GM18868 (cell line): ENCODE results near the gene CUTA.
"Not testable (repeated sequence)": the region's sequence is repeated elsewhere in the genome, so short reads cannot be mapped to it uniquely, and the experiment has no call there.

Experiments used
- ATAC-seq: cut with Tn5 transposase; IDR thresholded peaks from one replicate; pipeline ENCODE4 v1.9.1; 2021; ENCODE audit warnings: mild to moderate bottlenecking, moderate library complexity; ENCODE audit not compliant: unreplicated experiment

The CUTA gene

DNA sequence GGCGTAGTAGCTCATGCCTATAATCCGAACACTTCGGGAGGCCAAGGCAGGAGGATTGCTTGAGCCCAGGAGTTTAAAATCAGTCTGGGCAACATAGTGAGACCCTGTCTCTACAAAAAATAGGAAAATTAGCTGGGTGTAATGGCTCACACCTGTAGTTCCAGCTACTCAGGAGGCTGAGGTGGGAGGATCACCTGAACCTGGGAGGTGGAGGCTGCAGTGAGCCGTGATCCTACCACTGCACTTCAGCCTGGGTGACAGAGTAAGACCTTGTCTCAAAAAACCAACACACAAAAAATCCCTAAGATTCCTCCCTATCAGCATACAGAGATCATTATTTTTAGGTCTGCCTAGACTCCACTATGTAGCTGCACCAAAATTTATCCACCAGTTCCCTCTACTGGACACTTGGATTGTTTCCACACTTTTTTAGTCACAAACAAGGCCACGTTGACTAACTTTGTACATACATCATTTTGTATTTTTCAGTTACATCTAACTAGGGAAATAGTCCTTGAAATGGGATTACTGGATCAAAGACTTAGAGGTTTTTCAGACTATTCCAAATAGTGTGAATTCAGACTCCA, 10.7 kb downstream of the CUTA start:
- no peak for ATAC-seq

DNA sequence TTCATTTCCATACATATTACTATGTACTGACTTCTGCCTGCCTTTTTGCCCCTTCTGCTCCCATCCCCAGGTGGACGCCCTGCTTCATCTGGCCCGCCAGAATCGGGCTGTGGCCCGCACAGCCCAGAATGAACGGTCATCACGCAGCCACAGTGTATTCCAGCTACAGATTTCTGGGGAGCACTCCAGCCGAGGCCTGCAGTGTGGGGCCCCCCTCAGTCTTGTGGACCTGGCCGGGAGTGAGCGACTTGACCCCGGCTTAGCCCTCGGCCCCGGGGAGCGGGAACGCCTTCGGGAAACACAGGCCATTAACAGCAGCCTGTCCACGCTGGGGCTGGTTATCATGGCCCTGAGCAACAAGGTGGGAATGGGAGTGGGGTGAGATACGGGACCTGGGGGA, 11.8 kb downstream of the CUTA start:
- no peak for ATAC-seq

DNA sequence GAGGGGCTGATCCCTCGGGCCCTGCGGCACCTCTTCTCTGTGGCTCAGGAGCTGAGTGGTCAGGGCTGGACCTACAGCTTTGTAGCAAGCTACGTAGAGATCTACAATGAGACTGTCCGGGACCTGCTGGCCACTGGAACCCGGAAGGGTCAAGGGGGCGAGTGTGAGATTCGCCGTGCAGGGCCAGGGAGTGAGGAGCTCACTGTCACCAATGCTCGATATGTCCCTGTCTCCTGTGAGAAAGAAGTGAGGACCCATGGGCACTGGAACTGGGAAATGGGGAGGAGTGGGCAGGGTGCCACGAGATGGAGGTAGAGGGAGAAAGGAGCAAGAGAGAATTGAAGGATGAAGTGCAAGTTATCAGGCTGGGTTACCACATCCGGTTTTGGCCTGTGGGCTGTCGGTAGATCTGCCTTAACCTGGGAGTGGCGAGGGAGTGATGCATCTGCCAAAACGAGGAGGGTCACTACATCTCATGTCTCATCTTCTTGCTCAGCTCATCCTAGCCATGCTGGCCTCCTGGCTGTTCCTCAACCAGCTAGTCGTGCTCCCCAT, 12.4 kb downstream of the CUTA start:
- ATAC-seq: no peak

DNA sequence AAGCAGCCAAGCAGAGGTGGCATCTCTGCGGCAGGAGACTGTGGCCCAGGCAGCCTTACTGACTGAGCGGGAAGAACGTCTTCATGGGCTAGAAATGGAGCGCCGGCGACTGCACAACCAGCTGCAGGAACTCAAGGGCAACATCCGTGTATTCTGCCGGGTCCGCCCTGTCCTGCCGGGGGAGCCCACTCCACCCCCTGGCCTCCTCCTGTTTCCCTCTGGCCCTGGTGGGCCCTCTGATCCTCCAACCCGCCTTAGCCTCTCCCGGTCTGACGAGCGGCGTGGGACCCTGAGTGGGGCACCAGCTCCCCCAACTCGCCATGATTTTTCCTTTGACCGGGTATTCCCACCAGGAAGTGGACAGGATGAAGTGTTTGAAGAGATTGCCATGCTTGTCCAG, 13.0 kb downstream of the CUTA start:
- no peak for ATAC-seq

DNA sequence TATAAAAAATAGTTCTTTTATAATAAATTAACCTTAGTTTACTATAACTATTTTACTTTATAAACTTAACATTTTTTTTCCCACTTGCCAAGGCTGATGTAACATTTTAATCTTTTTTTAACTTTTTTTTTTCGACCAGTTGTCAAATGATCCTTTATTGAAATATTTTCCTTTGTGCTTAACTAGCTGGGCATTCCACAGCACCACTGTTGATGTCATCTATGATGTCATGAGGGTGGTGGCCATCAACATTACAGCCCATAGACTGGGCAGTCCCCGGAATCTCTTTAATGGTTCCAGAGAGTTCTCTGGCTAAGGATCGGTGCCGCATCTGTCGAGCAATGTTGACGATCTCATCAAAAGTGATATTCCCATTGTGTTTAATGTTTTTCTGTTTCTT, 18.0 kb downstream of the CUTA start:
- ATAC-seq: not testable (repeated sequence)

DNA sequence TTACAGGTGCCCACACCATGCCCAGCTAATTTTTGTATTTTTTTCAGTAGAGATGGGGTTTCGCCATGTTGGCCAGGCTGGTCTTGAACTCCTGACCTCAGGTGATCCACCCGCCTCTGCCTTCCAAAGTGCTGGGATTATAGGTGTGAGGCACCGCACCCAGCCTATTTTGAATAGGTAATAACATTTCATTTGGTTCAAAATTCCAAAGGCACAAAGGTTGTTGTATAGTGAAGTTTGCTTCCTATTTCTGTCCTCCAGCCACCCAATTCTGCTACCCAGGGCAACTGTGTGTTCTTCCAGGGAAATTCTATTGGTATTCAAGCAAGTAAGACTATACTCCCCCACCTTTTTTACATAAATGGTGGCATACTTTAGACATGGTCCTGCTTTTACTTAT, 19.3 kb downstream of the CUTA start:
- ATAC-seq: not testable (repeated sequence)

DNA sequence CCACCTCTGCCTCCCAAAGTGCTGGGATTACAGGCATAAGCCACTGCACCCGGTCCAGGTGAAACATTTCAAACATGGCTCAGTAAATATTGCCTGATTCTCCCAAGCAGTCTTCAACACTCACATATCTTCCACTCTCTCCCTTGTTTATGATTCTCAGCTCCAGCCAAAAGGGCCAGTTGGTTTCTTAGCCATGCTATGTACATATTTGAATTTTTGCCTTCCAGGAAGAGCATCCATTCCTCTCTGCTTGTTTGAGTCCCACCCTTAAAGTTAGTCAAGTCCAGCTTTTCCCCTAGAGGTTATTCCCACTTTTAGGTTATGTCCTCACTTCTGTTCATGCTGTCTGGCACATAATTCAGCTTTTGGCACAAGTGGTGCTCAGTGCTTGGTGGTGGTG, 20.4 kb downstream of the CUTA start:
- no peak for ATAC-seq

DNA sequence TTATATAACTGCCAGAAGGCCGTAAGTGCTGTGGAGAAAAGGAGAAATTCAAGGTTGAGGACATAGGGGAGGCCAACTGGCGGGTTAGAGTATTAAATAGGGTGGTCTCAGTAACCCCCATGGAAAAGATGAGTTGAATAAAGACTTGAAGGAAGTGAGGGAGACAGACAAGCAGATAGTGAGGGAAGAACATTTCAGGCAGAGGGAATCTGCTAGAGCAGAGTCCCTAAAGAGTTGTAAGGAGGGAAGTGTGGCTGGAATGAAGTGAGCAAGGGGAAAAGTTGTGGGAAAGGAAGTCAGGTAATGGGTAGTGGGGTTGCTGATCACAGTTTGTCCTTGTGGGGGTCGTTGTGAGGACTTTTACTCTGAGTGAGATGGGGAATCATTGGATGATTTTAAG, 24.9 kb downstream of the CUTA start:
- ATAC-seq: no peak

DNA sequence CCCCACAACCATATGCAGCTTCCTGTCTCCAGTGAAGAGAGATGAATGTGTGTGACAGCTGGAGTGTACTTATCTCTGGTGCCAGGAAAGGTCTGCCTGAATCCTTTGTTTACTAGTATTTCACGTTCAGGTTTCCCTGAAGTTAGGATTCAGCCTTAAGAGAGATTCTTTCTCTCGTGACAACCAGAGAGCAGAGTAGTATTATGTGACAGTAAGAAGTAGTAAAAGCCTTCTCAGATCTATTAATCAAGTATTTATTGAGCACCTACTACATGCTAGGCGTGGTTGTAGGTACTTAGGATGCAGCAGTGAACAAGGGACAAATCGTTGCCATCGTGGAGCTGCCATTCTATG, 25.3 kb downstream of the CUTA start:
- no peak for ATAC-seq

DNA sequence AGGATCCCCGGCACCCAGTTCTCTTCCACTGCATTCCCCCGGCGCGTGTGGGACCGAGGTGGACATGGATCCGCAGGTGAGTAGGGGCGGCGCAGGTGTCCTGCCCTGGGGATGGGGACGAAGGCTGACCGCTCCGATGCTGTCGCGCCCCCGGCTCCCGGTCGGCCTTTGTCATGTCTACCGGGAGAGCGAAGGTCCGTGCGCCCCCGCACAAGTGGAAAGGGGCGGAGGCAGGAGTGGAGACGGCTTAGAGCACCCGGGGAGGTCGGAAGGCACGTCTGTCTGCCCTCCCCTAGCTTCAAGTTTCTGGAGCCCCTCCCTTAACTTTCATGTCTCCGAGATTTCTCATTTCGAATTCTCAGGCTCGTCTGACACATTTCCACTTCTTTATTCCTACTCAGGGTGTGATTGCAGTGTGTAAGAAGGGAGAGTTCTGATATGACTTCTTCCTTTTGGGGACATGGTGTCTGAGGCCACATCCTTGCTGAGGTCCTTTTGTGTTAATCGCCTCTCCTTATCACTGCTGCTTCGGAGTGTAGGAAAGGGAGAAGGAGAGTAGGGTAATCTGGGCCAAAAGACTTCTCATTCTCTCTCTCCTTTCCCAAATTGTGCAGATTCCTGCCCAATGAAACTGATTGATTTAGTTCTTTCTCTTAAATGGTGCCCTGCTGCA, 25.8 kb downstream of the CUTA start:
- no peak for ATAC-seq

DNA sequence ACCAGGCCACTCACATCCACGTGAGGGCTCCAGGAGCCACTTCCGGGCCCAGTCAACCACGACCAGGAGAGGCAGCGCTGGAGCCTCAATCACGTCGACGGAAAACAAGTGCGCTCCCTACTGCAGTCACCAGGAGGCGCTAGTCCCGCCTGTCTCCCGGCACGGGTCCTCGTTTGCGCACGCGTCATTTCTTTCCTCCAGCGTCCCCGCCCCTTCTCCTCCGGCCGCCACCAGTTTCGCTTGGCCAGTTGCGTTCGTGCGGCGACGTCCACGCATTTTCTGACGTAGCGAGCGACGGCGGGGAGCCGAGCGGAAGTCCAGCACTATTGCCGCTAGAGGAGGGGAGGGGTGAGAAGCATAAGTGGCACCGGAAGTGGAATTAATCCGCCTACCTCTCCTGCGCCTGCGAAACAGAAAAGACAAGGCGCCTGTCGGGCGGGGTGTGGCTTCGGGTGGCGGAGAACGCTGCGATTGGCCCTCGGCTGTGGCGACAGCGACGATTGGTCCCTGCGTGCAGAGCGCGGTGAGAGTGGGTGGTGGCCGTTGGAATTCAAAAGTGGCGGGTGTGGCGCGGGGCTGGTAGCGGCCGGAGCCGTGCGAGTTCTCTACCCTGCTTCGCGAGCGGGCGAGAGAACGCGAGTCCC, 26.5 kb downstream of the CUTA start, which contains the start of gene KIFC1:
KIFC1 (plus strand) TSS at position 546 of the 644 bp plus-strand sequence. CDS start 163 bp downstream, outside the sequence.
- peak; percentile 90 for ATAC-seq

DNA sequence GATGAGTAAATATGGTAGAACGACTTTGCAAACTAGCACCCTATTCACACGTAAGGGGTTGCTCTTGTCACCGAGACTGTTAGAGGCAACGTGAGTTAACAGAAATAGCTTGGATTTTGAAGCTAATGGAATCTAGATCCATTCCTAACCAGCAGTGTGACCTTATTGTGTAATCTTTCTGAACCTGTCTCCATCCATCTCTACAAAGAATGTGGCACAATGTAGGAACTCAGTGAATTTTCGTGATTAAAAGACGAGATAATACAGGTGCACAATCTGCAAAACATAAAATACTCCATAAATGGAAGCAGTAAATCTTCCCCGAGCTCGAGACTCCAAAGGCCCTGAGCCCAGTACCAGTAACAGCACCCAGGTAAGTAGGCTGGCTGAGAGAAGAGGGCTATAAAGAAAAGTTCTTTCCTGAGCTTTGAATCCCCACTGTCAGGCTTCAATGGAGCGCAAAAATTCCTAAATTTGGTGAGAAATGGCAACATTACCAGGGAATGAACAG, 27.1 kb downstream of the CUTA start:
- ATAC-seq: no peak

DNA sequence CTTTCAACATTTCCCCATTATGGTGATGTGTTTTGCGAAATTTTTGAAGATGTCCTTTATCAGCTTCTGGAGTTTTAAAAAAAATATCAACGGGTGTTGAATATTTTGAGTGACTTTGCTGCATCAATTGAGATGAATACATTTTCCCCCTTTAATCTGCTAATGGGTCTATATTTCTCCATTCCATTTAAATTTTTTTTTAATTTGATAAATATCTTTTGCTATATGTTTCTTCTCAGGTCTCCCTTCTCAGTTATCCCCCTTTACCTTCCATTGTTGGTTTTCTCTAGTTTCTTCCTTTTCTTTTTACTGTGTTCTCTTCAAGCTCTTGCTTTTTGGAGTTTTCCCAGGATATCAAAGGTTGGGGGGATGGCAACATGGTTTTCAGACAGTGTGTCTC, 27.7 kb downstream of the CUTA start:
- no peak for ATAC-seq

DNA sequence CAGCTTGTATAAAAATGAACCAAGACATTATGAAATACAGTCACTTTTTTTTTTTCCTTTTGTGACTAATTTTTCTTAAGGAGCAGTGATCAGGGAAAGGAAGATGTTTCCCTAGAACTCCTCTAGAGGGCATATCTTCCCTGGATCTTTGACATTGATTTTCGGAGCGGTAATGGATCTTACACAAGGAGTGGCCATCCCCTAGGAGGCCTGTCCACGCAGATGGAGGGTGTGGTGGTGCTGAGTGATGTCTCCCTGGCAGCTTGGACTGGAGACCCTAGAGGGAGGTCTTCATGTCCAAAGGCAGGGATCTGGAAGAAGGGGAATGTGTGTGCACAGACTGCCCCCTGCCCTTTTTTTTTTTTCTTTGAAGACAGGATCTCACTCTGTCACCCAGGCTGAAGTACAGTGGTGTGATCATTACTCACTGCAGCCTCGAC, 33.3 kb downstream of the CUTA start:
- no peak for ATAC-seq

DNA sequence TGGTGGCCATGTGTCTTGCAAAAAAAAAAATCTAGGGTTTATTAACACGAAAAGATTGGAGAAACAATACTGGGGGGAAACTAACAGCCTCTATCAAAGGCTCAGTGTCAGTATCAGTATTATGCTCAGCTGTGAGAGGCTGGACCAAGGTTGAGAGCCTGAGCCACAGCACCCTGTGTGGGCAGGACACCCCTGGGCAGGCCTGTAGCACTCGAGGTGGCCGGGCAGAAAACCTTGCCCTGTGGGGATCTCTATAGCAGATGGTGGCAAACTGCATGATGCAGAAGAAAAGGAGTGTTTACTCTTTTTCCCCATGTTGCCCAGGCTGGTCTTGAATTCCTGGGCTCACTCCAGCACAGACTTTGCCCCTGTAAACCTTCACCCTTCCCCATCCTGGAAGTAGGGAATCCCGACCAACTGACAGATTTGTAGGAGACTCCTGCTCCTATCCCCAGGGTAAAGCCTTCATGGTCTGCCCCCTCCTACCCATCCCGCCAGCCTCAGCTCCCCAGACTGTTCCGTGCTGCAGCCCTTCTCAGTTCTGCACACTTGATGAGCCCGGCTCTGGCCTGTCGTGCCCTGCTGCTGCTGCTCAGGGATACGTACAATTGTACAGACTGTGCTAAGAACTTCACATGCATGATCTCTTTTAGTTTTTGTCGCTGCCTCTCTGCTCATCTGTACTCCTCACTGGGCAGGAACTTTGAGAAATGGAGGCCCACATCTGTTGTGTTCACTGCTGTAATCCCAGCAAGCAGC, 34.3 kb downstream of the CUTA start:
- ATAC-seq: no peak

DNA sequence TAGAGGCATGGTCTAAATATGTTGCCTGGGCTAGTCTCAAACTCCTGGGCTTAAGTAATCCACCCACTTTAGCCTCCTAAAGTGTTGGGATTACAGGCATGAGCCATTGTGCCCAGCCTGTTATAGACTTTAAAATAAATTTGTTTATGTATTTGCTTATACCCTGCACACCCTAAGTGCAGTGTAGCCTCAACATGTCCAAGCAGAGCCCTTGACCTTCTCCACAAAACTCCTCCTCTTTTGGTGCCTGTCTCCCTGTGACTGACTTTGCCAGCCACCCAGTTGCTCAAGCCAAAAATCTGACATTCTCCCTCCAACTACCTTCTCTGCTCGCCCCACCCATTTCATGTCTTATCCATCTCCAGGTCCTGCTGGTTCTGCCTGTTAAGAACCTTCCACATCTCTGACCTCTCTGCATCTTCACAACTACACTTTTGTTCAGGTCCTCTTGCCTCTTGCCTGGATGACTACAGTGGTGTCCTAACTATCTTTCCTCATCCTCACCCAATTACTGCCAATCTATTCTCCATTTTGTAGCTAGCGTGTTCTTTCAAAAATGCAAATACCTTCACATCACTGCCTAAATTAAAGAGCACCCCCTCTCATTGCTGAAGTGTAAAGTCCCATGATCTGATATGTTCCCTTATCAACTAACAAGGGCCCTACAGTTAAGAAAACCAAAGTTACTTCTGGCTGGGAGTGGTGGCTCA, 37.5 kb downstream of the CUTA start:
- ATAC-seq: no peak

DNA sequence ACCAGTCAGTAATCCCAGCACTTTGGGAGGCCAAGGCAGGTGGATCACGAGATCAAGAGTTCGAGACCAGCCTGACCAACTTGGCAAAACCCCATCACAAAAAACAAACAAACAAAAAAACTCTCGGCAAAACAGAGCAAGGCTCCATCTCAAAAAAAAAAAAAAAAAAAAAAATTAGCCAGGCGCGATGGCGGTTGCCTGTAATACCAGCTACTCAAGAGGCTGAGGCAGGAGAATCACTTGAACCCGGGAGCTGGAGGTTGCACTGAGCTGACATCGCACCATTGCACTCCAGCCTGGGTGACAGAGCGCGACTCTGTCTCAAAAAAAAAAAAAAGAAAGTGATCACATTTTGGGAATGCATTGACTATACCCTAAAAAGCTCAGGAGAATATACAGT, 38.7 kb downstream of the CUTA start:
- ATAC-seq: not testable (repeated sequence)

DNA sequence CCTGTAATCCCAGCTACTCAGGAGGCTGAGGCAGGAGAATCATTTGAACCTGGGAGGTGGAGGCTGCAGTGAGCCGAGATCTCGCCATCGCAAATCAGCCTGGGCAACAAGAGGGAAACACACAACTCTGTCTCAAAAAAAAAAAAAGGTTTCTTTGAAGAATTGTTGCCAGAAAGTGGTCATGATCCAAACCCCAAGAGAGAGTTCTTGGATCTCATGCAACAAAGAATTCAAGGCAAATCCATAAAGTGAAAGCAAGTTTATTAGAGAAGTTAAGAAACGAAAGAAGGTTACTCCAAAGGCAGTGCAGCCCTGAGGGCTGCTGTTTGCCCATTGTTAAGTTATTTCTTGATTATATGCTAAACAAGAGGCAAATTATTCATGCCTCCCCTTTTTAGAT, 40.7 kb downstream of the CUTA start:
- ATAC-seq: no peak

DNA sequence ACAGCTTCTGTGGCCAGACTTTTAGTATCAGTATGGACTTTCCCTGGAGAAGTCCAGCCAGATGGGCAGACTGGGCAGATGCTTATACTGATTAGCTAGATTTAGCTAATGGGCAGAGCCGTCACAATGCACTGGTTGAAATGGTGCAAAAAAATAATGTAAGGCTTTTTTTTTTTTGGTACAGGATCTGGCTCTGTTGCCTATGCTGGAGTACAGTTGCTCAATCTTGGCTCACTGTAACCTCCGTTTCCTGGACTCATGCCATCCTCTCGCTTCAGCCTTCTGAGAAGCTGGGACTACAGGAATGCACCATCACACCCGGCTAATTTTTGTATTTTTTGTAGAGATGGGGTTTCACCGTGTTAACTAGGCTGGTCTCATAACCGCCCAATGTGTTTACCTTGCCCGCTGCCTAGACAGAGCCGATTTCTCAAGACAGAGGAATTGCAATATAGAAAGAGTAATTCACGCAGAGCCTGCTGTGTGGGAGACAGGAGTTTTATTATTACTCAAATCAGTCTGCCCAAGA, 42.7 kb downstream of the CUTA start:
- no peak for ATAC-seq
